ENCODE data around the gene SLC35F4. TPM values are rescaled to one million over a fixed set of nuclear protein-coding genes. Genes with fewer than 3 reads are reported as not detected.
A peak's percentile ranks its signal among the peaks of the same experiment; 100 is the strongest.

The SLC35F4 gene
- total and polyA plus RNA-seq, 2 experiments from 2014 or later: 0.07 TPM; not detected in 1

DNA sequence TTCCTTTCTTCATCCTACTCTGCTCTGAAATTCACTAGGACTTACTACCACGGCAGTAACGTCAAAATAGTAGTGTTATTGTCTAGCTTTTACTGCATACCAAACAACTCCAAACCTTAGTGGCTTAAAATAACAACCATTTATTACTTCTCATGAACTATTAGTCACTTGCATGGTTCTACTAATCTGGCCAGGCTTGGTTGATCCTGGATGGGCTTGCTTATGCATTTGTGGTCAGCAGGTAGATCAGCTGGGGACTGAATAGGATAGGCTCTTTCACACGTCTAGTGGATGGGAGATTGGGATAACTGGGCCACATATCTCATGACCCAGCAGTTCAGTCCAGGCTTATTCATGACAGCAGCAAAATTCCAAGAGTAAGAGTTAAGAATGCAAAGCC lies 9.4 kb upstream of the SLC35F4 start:
- TF ChIP-seq EZH2phosphoT487 (IDR thresholded peaks at IDR 0.05; ENCODE audit: low read depth, severe bottlenecking, unreplicated experiment): no peak
- no peak for TF ChIP-seq EZH2 (IDR thresholded peaks at IDR 0.05; ENCODE audit: borderline replicate concordance)
- TF ChIP-seq, protein P1, sequence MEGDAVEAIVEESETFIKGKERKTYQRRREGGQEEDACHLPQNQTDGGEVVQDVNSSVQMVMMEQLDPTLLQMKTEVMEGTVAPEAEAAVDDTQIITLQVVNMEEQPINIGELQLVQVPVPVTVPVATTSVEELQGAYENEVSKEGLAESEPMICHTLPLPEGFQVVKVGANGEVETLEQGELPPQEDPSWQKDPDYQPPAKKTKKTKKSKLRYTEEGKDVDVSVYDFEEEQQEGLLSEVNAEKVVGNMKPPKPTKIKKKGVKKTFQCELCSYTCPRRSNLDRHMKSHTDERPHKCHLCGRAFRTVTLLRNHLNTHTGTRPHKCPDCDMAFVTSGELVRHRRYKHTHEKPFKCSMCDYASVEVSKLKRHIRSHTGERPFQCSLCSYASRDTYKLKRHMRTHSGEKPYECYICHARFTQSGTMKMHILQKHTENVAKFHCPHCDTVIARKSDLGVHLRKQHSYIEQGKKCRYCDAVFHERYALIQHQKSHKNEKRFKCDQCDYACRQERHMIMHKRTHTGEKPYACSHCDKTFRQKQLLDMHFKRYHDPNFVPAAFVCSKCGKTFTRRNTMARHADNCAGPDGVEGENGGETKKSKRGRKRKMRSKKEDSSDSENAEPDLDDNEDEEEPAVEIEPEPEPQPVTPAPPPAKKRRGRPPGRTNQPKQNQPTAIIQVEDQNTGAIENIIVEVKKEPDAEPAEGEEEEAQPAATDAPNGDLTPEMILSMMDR (IDR thresholded peaks at IDR 0.05; ENCODE audit: poor library complexity): no peak
- Histone ChIP-seq H3K4me3 (no peak overlapping the region), H3K4me2 (no peak overlapping the region), H3K27me3 (no peaks in the 10 kb centered on the region), H3K79me2 (no peaks in the 10 kb centered on the region), H3K36me3 (replicated peaks; ENCODE audit: insufficient read depth, low read depth) (no peaks in the 10 kb centered on the region), H4K20me1 (ENCODE audit: insufficient read depth, poor library complexity, severe bottlenecking) (no peaks in the 10 kb centered on the region), H3K27ac (no peak overlapping the region), H2AFZ (no peak overlapping the region), H3K9me3 (ENCODE audit: low read depth) (no peaks in the 10 kb centered on the region), H3K9me2 (replicated peaks; ENCODE audit: insufficient read depth) (no peaks in the 10 kb centered on the region), H3K4me1 (ENCODE audit: insufficient read depth) (no peaks in the 10 kb centered on the region)
- 78% methylated on average over 3 of the region's 3 CpGs for WGBS (ENCODE audit: low lambda C conversion rate, missing lambda C conversion rate)
- DNase-seq (ENCODE audit: low spot score): no peak

DNA sequence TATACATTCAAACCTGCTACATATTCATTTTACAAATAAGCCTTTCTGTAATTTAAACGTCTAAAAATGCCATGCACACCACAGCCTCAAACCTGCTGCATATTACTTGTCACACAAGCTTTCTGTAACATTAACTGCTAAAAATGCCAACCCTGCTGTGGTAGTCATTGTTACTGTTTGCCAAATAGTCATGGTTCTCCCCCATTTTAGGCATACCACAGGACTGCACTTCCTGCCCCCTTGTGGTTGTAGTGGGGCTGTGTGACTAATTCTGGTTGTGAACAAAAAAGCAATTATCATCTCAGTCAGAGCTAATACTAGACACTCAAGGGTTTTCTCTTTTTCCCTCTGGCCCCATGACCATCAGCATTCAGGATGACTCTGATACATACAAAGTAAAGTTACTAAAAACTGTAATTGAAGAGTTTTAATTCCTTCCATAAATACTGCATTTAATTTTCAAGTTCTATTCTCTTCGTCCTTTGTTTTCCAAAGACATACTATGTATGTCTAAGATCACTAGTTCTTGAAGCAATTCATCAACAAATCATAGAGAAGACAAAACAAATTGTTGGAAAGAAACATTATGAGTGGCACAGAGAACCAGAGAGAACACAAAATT lies 5.7 kb upstream of the SLC35F4 start:
- Histone ChIP-seq H3K4me3 (no peak overlapping the region), H3K4me1 (ENCODE audit: insufficient read depth) (no peaks in the 10 kb centered on the region), H3K27me3 (peaks cover 10% of the 10 kb centered on the region), H3K27ac (no peak overlapping the region), H3K9me2 (replicated peaks; ENCODE audit: insufficient read depth) (no peaks in the 10 kb centered on the region), H3K79me2 (no peaks in the 10 kb centered on the region), H3K9me3 (ENCODE audit: low read depth) (no peaks in the 10 kb centered on the region), H3K36me3 (replicated peaks; ENCODE audit: insufficient read depth, low read depth) (no peaks in the 10 kb centered on the region), H3K4me2 (no peak overlapping the region), H4K20me1 (ENCODE audit: insufficient read depth, poor library complexity, severe bottlenecking) (no peaks in the 10 kb centered on the region), H2AFZ (no peak overlapping the region)
- 54% methylated on average over 2 of the region's 2 CpGs for WGBS (ENCODE audit: low lambda C conversion rate, missing lambda C conversion rate)
- DNase-seq (ENCODE audit: low spot score): peak; percentile 34
- TF ChIP-seq, protein P1 (IDR thresholded peaks at IDR 0.05; ENCODE audit: poor library complexity): peak; percentile 56
- no peak for TF ChIP-seq EZH2phosphoT487 (IDR thresholded peaks at IDR 0.05; ENCODE audit: low read depth, severe bottlenecking, unreplicated experiment)

DNA sequence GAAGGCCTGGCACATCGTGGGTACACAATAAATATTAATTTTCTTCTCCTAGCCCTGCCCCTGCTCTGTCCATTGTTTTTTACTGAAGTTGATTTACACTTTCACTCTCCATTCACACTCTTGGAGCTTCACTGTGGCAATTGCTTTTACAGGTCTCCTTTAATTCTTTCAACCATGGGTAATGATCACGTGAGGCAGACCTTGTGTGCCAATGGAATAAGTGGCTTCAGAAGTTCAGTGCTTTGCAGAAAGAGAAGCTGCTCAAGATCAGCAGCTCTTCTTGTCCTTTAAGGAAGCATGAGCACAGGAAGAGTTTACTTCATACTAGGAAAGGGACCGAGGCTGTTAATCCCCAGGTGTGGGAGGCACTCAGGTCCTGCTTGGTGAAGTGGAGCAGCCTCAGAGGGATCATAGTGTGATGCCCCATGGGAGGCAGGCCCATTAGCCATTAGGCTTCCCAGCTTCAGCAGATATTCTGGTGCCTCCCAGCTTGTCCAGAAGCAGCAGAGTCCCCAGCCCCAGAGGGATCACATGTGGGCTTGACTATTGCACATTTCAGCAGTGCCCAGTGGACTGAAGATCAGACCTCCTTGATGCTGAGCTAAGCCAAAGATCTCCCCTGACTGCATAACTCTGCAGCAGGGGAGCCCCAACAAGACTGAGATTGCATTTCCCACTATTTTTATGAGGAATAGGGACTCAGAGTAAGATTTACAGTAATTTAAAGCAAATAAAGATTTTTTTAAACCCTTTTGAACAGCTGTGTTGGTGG lies 5.0 kb upstream of the SLC35F4 start:
- H3K9me2 ChIP-seq (replicated peaks; ENCODE audit: insufficient read depth): no peaks in the 10 kb centered on the region
- H3K79me2 ChIP-seq: no peaks in the 10 kb centered on the region
- H4K20me1 ChIP-seq (ENCODE audit: insufficient read depth, poor library complexity, severe bottlenecking): no peaks in the 10 kb centered on the region
- WGBS (ENCODE audit: low lambda C conversion rate, missing lambda C conversion rate): 53% methylated on average over 3 of the region's 3 CpGs
- DNase-seq (ENCODE audit: low spot score): no peak
- no peak overlapping the region for H2AFZ ChIP-seq
- no peak overlapping the region for H3K27ac ChIP-seq
- peaks cover 17% of the 10 kb centered on the region for H3K27me3 ChIP-seq
- H3K4me3 ChIP-seq: no peak overlapping the region
- H3K9me3 ChIP-seq (ENCODE audit: low read depth): no peaks in the 10 kb centered on the region
- H3K4me2 ChIP-seq: no peak overlapping the region
- TF ChIP-seq, protein P1 (IDR thresholded peaks at IDR 0.05; ENCODE audit: poor library complexity): no peak
- TF ChIP-seq EZH2phosphoT487 (IDR thresholded peaks at IDR 0.05; ENCODE audit: low read depth, severe bottlenecking, unreplicated experiment) (no peak), EZH2 (IDR thresholded peaks at IDR 0.05; ENCODE audit: borderline replicate concordance) (no peak)
- no peaks in the 10 kb centered on the region for H3K36me3 ChIP-seq (replicated peaks; ENCODE audit: insufficient read depth, low read depth)
- no peaks in the 10 kb centered on the region for H3K4me1 ChIP-seq (ENCODE audit: insufficient read depth)
